ENCODE data around the gene PIK3C2B.

The PIK3C2B gene

GRCh38 chr1:204465546-204466415 is 28.8 kb downstream of the PIK3C2B start:
- H3K36me3 ChIP-seq (ENCODE audit: control insufficient read depth, insufficient read depth, low read length) = no peaks in the 10 kb centered on the region
- peak overlapping the region; percentile 36 for H3K27ac ChIP-seq

GRCh38 chr1:204464701-204465100 is 29.9 kb downstream of the PIK3C2B start:
- Histone ChIP-seq H2AFZ (no peak overlapping the region), H3K36me3 (ENCODE audit: control insufficient read depth, insufficient read depth, low read length) (no peaks in the 10 kb centered on the region), H3K27ac (peak overlapping the region; percentile 44), H3K79me2 (no peaks in the 10 kb centered on the region), H3K4me1 (no peaks in the 10 kb centered on the region), H3K9me3 (ENCODE audit: control insufficient read depth, low read length) (no peaks in the 10 kb centered on the region), H3K4me3 (ENCODE audit: low read depth, low read length) (no peak overlapping the region), H3K27me3 (ENCODE audit: control insufficient read depth, insufficient read depth, low read length) (no peaks in the 10 kb centered on the region), H3K4me2 (ENCODE audit: low read length) (no peak overlapping the region), H3K9ac (no peak overlapping the region)
- no peak for TF ChIP-seq CTCF (IDR thresholded peaks at IDR 0.05)

More at GRCh38 chr1:204465546-204466415, 28.8 kb downstream of the PIK3C2B start:
- H3K9me3 ChIP-seq (ENCODE audit: control insufficient read depth, low read length) = no peaks in the 10 kb centered on the region
- no peaks in the 10 kb centered on the region for H3K27me3 ChIP-seq (ENCODE audit: control insufficient read depth, insufficient read depth, low read length)
- no peaks in the 10 kb centered on the region for H3K4me1 ChIP-seq
- no peak overlapping the region for H3K9ac ChIP-seq
- no peak overlapping the region for H3K4me2 ChIP-seq (ENCODE audit: low read length)
- H2AFZ ChIP-seq = no peak overlapping the region
- H3K4me3 ChIP-seq (ENCODE audit: low read depth, low read length) = no peak overlapping the region
- TF ChIP-seq CTCF (IDR thresholded peaks at IDR 0.05) = no peak
- H3K79me2 ChIP-seq = no peaks in the 10 kb centered on the region

GRCh38 chr1:204464187-204464631 is 30.4 kb downstream of the PIK3C2B start:
- Histone ChIP-seq H3K4me1 (no peaks in the 10 kb centered on the region), H3K9ac (no peak overlapping the region)
- TF ChIP-seq CTCF (IDR thresholded peaks at IDR 0.05) = no peak

GRCh38 chr1:204463125-204464060 is 31.2 kb downstream of the PIK3C2B start:
- H3K79me2 ChIP-seq = no peaks in the 10 kb centered on the region
- no peak overlapping the region for H3K4me3 ChIP-seq (ENCODE audit: low read depth, low read length)
- H3K27me3 ChIP-seq (ENCODE audit: control insufficient read depth, insufficient read depth, low read length) = no peaks in the 10 kb centered on the region
- H2AFZ ChIP-seq = no peak overlapping the region
- H3K36me3 ChIP-seq (ENCODE audit: control insufficient read depth, insufficient read depth, low read length) = no peaks in the 10 kb centered on the region
- no peak overlapping the region for H3K9ac ChIP-seq
- no peak overlapping the region for H3K4me2 ChIP-seq (ENCODE audit: low read length)
- H3K27ac ChIP-seq = peak overlapping the region; percentile 32
- H3K4me1 ChIP-seq = no peaks in the 10 kb centered on the region
- TF ChIP-seq CTCF (IDR thresholded peaks at IDR 0.05) = no peak
- no peaks in the 10 kb centered on the region for H3K9me3 ChIP-seq (ENCODE audit: control insufficient read depth, low read length)

More at GRCh38 chr1:204464187-204464631, 30.4 kb downstream of the PIK3C2B start:
- Histone ChIP-seq H3K27me3 (ENCODE audit: control insufficient read depth, insufficient read depth, low read length) (no peaks in the 10 kb centered on the region), H3K36me3 (ENCODE audit: control insufficient read depth, insufficient read depth, low read length) (no peaks in the 10 kb centered on the region), H3K4me3 (ENCODE audit: low read depth, low read length) (no peak overlapping the region), H2AFZ (no peak overlapping the region), H3K9me3 (ENCODE audit: control insufficient read depth, low read length) (no peaks in the 10 kb centered on the region), H3K79me2 (no peaks in the 10 kb centered on the region), H3K4me2 (ENCODE audit: low read length) (no peak overlapping the region), H3K27ac (peak overlapping the region; percentile 44)

All from parathyroid adenoma (tissue), 2 donors.